Activated CD8-positive, alpha-beta memory T cell treated with anti-CD3 and anti-CD28 coated beads for 36 hours (primary cell): Measurements from ENCODE around the gene CDH23. TPM values are rescaled to one million over a fixed set of nuclear protein-coding genes. Genes with fewer than 3 reads are reported as not detected.

Source experiments
- CTCF ChIA-PET: fragments of 350-600 bp; sonication (Branson Sonifier 250); formaldehyde crosslinking; loops from one replicate; lab custom pipeline; 2021; ENCODE audit warnings: antibody characterized with exemption; lab: Charles Lee
- POLR2A ChIA-PET: fragments of 350-600 bp; sonication (Branson Sonifier 250); formaldehyde crosslinking; loops from one replicate; lab custom pipeline; 2021; ENCODE audit warnings: antibody characterized with exemption; lab: Charles Lee
- total RNA-seq, 2 experiments: library from RNA; stranded (reverse); gene quantifications; one replicate each; pipeline ENCODE4 v1.2.3, GENCODE V29; 2021

CDH23 gene
- total RNA-seq, 2 experiments from 2014 or later = 0.25 to 0.55 TPM

GRCh38 chr10:71573562-71574518 lies 177.1 kb downstream of the CDH23 start:
- ChIA-PET CTCF (no interaction called here), POLR2A (no interaction called here)

GRCh38 chr10:71575451-71575850 lies 178.7 kb downstream of the CDH23 start:
- CTCF ChIA-PET = interaction anchor here (0.6 kb wide), 1 partner anchor 25 kb away, joined by 4 read pairs; no protein-coding TSS in a partner anchor
- POLR2A ChIA-PET = no interaction called here

- CTCF ChIA-PET = interaction anchor here (0.6 kb wide), 1 partner anchor 24 kb away, joined by 4 read pairs; no protein-coding TSS in a partner anchor
- POLR2A ChIA-PET = no interaction called here
Measured at GRCh38 chr10:71575934-71576801, 179.4 kb downstream of the CDH23 start.

- ChIA-PET CTCF (no interaction called here), POLR2A (no interaction called here)
Measured at GRCh38 chr10:71576842-71577241, 180.1 kb downstream of the CDH23 start.

GRCh38 chr10:71577345-71577744 lies 180.6 kb downstream of the CDH23 start:
- ChIA-PET CTCF (no interaction called here), POLR2A (no interaction called here)

- CTCF ChIA-PET = no interaction called here
- POLR2A ChIA-PET = no interaction called here
Measured at GRCh38 chr10:71578069-71578468, 181.3 kb downstream of the CDH23 start.

GRCh38 chr10:71579668-71580067 lies 182.9 kb downstream of the CDH23 start:
- CTCF ChIA-PET = no interaction called here
- POLR2A ChIA-PET = no interaction called here

GRCh38 chr10:71580415-71580814 lies 183.7 kb downstream of the CDH23 start:
- ChIA-PET POLR2A (no interaction called here), CTCF (no interaction called here)

- POLR2A ChIA-PET = no interaction called here
- CTCF ChIA-PET = no interaction called here
Measured at GRCh38 chr10:71580926-71581325, 184.2 kb downstream of the CDH23 start.

- ChIA-PET CTCF (no interaction called here), POLR2A (no interaction called here)
Measured at GRCh38 chr10:71581376-71581775, 184.7 kb downstream of the CDH23 start.

- CTCF ChIA-PET = interaction anchor here (0.5 kb wide), 1 partner anchor 1803 kb away, joined by 3 read pairs; no protein-coding TSS in a partner anchor
Measured at GRCh38 chr10:71582019-71582418, 185.3 kb downstream of the CDH23 start.

GRCh38 chr10:71582506-71583475 lies 186.1 kb downstream of the CDH23 start:
- ChIA-PET POLR2A (no interaction called here), CTCF (interaction anchor here (0.5 kb wide), 1 partner anchor 1803 kb away, joined by 3 read pairs; no protein-coding TSS in a partner anchor)

More at GRCh38 chr10:71582019-71582418, 185.3 kb downstream of the CDH23 start:
- POLR2A ChIA-PET = no interaction called here

GRCh38 chr10:71584461-71584860 lies 187.7 kb downstream of the CDH23 start:
- CTCF ChIA-PET = no interaction called here
- POLR2A ChIA-PET = no interaction called here

GRCh38 chr10:71584902-71585563 lies 188.3 kb downstream of the CDH23 start:
- ChIA-PET CTCF (no interaction called here), POLR2A (no interaction called here)

- CTCF ChIA-PET = interaction anchor here (1.0 kb wide), 1 partner anchor 25 kb away, joined by 3 read pairs; no protein-coding TSS in a partner anchor
- POLR2A ChIA-PET = no interaction called here
Measured at GRCh38 chr10:71585564-71586290, 189.0 kb downstream of the CDH23 start.

- ChIA-PET POLR2A (no interaction called here), CTCF (no interaction called here)
Measured at GRCh38 chr10:71587941-71588573, 191.3 kb downstream of the CDH23 start.

- ChIA-PET POLR2A (no interaction called here), CTCF (no interaction called here)
Measured at GRCh38 chr10:71588685-71589084, 192.0 kb downstream of the CDH23 start.
